Calu3 (cell line): ENCODE measurements around the gene ZNF860. TPM values are rescaled to one million over a fixed set of nuclear protein-coding genes. Genes with fewer than 3 reads are reported as not detected.

Experiments used
- BruUV-seq: library from RNA; stranded (reverse); fragments of 400-500 nt; replicated peaks from 2 replicates; lab custom pipeline; 2021; lab: Mats Ljungman, UMichigan
- CTCF ChIA-PET: fragments of 300-600 bp; sonication (Branson Sonifier 250); formaldehyde crosslinking; loops from one replicate; lab custom pipeline; 2022; ENCODE audit warnings: antibody characterized with exemption; lab: Charles Lee
- DNase-seq: peaks from one replicate; pipeline ENCODE4 v3.0.0; 2022
- H3K27ac Mint-ChIP-seq: one replicate; pipeline ENCODE4 v1.8.0; 2022; ENCODE audit warnings: mixed read lengths; ENCODE audit not compliant: unreplicated experiment
- H3K27me3 Mint-ChIP-seq: one replicate; pipeline ENCODE4 v1.8.0; 2022; ENCODE audit warnings: mixed read lengths; ENCODE audit not compliant: unreplicated experiment
- H3K36me3 Mint-ChIP-seq: one replicate; pipeline ENCODE4 v1.8.0; 2022; ENCODE audit warnings: mild to moderate bottlenecking, moderate library complexity, mixed read lengths; ENCODE audit not compliant: insufficient read depth, unreplicated experiment
- H3K4me1 Mint-ChIP-seq: one replicate; pipeline ENCODE4 v1.8.0; 2022; ENCODE audit warnings: mild to moderate bottlenecking, low read depth, mixed read lengths; ENCODE audit not compliant: unreplicated experiment
- H3K4me3 Mint-ChIP-seq: one replicate; pipeline ENCODE4 v1.8.0; 2022; ENCODE audit warnings: mild to moderate bottlenecking, low read depth, moderate library complexity, mixed read lengths; ENCODE audit not compliant: unreplicated experiment
- H3K9me3 Mint-ChIP-seq: one replicate; pipeline ENCODE4 v1.8.0; 2022; ENCODE audit warnings: low read depth, mixed read lengths; ENCODE audit not compliant: unreplicated experiment
- intact Hi-C: fragments of 100-400 bp; cut with micrococcal nuclease; formaldehyde crosslinking; loops from one replicate; pipeline ENCODE4 v1.10.0; 2022; ENCODE audit not compliant: unreplicated experiment
- total RNA-seq: library from RNA; stranded (reverse); gene quantifications from 2 replicates; pipeline ENCODE4 v1.2.3, GENCODE V29; 2022
- TF ChIP-seq, protein P1 (sequence below): fragments of 200-600 bp; IDR thresholded peaks from one replicate; pipeline ENCODE4 v1.8.0; 2022; ENCODE audit warnings: antibody characterized with exemption; ENCODE audit not compliant: unreplicated experiment

The ZNF860 gene
- total RNA-seq, 1 experiment from 2014 or later: 11.8 TPM

DNA sequence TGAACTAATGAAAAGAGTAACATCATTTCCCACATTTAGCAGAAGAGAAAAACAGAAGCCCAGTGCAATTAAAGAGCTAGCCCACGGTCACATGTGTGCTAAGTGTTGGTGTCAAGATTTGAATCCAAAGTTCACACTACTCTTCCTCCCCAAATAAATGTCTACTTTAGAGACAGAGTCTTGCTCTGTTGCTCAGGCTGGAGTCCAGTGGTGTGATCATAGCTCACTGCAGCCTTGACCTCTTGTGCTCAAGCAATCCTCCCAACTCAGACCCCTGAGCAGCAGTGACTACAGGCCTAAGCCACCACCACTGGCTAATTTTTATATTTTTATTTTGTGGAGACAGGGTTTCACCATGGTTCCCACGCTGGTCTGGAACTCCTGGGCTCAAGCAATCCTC, 5.2 kb upstream of the ZNF860 start:
- Mint-ChIP-seq H3K36me3 (peaks cover 31% of the 10 kb centered on the region), H3K27ac (no peak overlapping the region), H3K4me3 (no peak overlapping the region), H3K4me1 (peaks cover 57% of the 10 kb centered on the region), H3K9me3 (no peaks in the 10 kb centered on the region), H3K27me3 (no peaks in the 10 kb centered on the region)
- TF ChIP-seq, protein P1, sequence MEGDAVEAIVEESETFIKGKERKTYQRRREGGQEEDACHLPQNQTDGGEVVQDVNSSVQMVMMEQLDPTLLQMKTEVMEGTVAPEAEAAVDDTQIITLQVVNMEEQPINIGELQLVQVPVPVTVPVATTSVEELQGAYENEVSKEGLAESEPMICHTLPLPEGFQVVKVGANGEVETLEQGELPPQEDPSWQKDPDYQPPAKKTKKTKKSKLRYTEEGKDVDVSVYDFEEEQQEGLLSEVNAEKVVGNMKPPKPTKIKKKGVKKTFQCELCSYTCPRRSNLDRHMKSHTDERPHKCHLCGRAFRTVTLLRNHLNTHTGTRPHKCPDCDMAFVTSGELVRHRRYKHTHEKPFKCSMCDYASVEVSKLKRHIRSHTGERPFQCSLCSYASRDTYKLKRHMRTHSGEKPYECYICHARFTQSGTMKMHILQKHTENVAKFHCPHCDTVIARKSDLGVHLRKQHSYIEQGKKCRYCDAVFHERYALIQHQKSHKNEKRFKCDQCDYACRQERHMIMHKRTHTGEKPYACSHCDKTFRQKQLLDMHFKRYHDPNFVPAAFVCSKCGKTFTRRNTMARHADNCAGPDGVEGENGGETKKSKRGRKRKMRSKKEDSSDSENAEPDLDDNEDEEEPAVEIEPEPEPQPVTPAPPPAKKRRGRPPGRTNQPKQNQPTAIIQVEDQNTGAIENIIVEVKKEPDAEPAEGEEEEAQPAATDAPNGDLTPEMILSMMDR: no peak
- intact Hi-C loops: no loop called here
- DNase-seq: no peak
- CTCF ChIA-PET: no interaction called here
- no TSS peak for BruUV-seq

GRCh38 chr3:31977736-31978135, 3.8 kb upstream of the ZNF860 start:
- DNase-seq: no peak
- H3K4me1 Mint-ChIP-seq: peaks cover 57% of the 10 kb centered on the region
- intact Hi-C loops: no loop called here
- no peaks in the 10 kb centered on the region for H3K27me3 Mint-ChIP-seq
- TF ChIP-seq, protein P1: no peak
- CTCF ChIA-PET: no interaction called here
- no peak overlapping the region for H3K4me3 Mint-ChIP-seq
- no peaks in the 10 kb centered on the region for H3K9me3 Mint-ChIP-seq
- no peak overlapping the region for H3K27ac Mint-ChIP-seq
- no TSS peak for BruUV-seq
- peaks cover 41% of the 10 kb centered on the region for H3K36me3 Mint-ChIP-seq

- Mint-ChIP-seq H3K4me1 (peaks cover 54% of the 10 kb centered on the region), H3K27me3 (no peaks in the 10 kb centered on the region), H3K4me3 (peak overlapping the region; percentile 93), H3K27ac (no peak overlapping the region), H3K36me3 (peaks cover 46% of the 10 kb centered on the region), H3K9me3 (no peaks in the 10 kb centered on the region)
- CTCF ChIA-PET: no interaction called here
- TF ChIP-seq, protein P1: no peak
- intact Hi-C loops: no loop called here
- no peak for DNase-seq
- BruUV-seq: no TSS peak
Measured at GRCh38 chr3:31978553-31978952, 3.0 kb upstream of the ZNF860 start.

- Mint-ChIP-seq H3K4me3 (peak overlapping the region; percentile 93), H3K9me3 (no peaks in the 10 kb centered on the region), H3K4me1 (peaks cover 48% of the 10 kb centered on the region), H3K36me3 (peaks cover 46% of the 10 kb centered on the region), H3K27me3 (no peaks in the 10 kb centered on the region), H3K27ac (peak overlapping the region; percentile 44)
- intact Hi-C loops: no loop called here
- CTCF ChIA-PET: no interaction called here
- TF ChIP-seq, protein P1: no peak
- DNase-seq: no peak
- TSS peak; percentile 27 for BruUV-seq
Measured at GRCh38 chr3:31979001-31979697, 2.4 kb upstream of the ZNF860 start.
